WTC11 (cell line): ENCODE data around the gene RILPL1. TPM values are rescaled to one million over a fixed set of nuclear protein-coding genes. Genes with fewer than 3 reads are reported as not detected.
"Not testable (repeated sequence)": the region's sequence is repeated elsewhere in the genome, so short reads cannot be mapped to it uniquely, and the experiment has no call there.

Experiments
- ATAC-seq: fragments of 200-7000 bp; cut with Tn5 transposase; 2 replicates; pipeline ENCODE4 v1.10.0; 2021; ENCODE audit warnings: mild to moderate bottlenecking, moderate library complexity
- CTCF ChIA-PET: fragments of 300-600 bp; sonication (Branson Sonifier 250); formaldehyde crosslinking; loops from one replicate; lab custom pipeline; 2021; ENCODE audit warnings: antibody characterized with exemption; lab: Charles Lee
- POLR2A ChIA-PET: fragments of 350-600 bp; sonication (Branson Sonifier 250); formaldehyde crosslinking; loops from one replicate; lab custom pipeline; 2021; ENCODE audit warnings: antibody characterized with exemption; lab: Charles Lee
- DNase-seq: peaks from one replicate; pipeline ENCODE4 v3.0.0; 2021; ENCODE audit warnings: low spot score
- H3K27ac Mint-ChIP-seq: 2 replicates; pipeline ENCODE4 v1.8.0; 2021; ENCODE audit warnings: mixed read lengths
- H3K27me3 Mint-ChIP-seq: 2 replicates; pipeline ENCODE4 v1.8.0; 2021; ENCODE audit warnings: low read depth, mild to moderate bottlenecking, moderate library complexity, mixed read lengths
- H3K36me3 Mint-ChIP-seq: 2 replicates; pipeline ENCODE4 v1.8.0; 2021; ENCODE audit warnings: mixed read lengths
- H3K4me1 Mint-ChIP-seq: 2 replicates; pipeline ENCODE4 v1.8.0; 2022; ENCODE audit warnings: mixed read lengths
- H3K4me3 Mint-ChIP-seq: 2 replicates; pipeline ENCODE4 v1.8.0; 2021; ENCODE audit warnings: mild to moderate bottlenecking, moderate library complexity, mixed read lengths
- H3K9me3 Mint-ChIP-seq: 2 replicates; pipeline ENCODE4 v1.8.0; 2021; ENCODE audit warnings: mixed read lengths
- ATF1 ChIP-seq: sonication (generic); formaldehyde crosslinking; IDR thresholded peaks from 2 replicates; pipeline ENCODE4 v1.8.1; 2023; ENCODE audit warnings: mild to moderate bottlenecking, moderate library complexity, missing genetic modification reagents
- CTCF ChIP-seq: fragments of 200-600 bp; IDR thresholded peaks from 2 replicates; pipeline ENCODE4 v1.8.0; 2022; ENCODE audit warnings: antibody characterized with exemption
- ELF4 ChIP-seq: sonication (generic); formaldehyde crosslinking; IDR thresholded peaks from 2 replicates; pipeline ENCODE4 v1.8.1; 2022; ENCODE audit warnings: low read depth, mild to moderate bottlenecking, moderate library complexity, missing genetic modification reagents
- KAT7 ChIP-seq: sonication (generic); formaldehyde crosslinking; IDR thresholded peaks from 2 replicates; pipeline ENCODE4 v1.8.1; 2023; ENCODE audit warnings: missing genetic modification reagents, mild to moderate bottlenecking, borderline replicate concordance
- MYBL2 ChIP-seq: sonication (generic); formaldehyde crosslinking; IDR thresholded peaks from 2 replicates; pipeline ENCODE4 v1.8.1; 2023; ENCODE audit warnings: mild to moderate bottlenecking, moderate library complexity, missing genetic modification reagents
- PRRX2 ChIP-seq: fragments of 250-450 bp; sonication (Bioruptor Pico); IDR thresholded peaks from 2 replicates; pipeline ENCODE4 v1.8.0; 2021; ENCODE audit warnings: mild to moderate bottlenecking
- RELA ChIP-seq: sonication (generic); formaldehyde crosslinking; IDR thresholded peaks from 2 replicates; pipeline ENCODE4 v1.8.1; 2022; ENCODE audit warnings: missing genetic modification reagents, mild to moderate bottlenecking, borderline replicate concordance
- SMAD3 ChIP-seq: sonication (generic); formaldehyde crosslinking; IDR thresholded peaks from 2 replicates; pipeline ENCODE4 v1.8.0; 2022; ENCODE audit warnings: missing genetic modification reagents, mild to moderate bottlenecking, borderline replicate concordance
- TP53 ChIP-seq: sonication (generic); formaldehyde crosslinking; IDR thresholded peaks from 2 replicates; pipeline ENCODE4 v1.8.1; 2023; ENCODE audit warnings: mild to moderate bottlenecking, missing genetic modification reagents
- ZBTB21 ChIP-seq: sonication (generic); formaldehyde crosslinking; IDR thresholded peaks from 2 replicates; pipeline ENCODE4 v1.8.1; 2023; ENCODE audit warnings: mild to moderate bottlenecking, missing genetic modification reagents, borderline replicate concordance
- ZNF219 ChIP-seq: sonication (generic); formaldehyde crosslinking; IDR thresholded peaks from 2 replicates; pipeline ENCODE4 v1.8.0; 2023; ENCODE audit warnings: missing genetic modification reagents, mild to moderate bottlenecking, borderline replicate concordance
- total RNA-seq: library from RNA; stranded (reverse); gene quantifications from 3 replicates; pipeline ENCODE4 v1.2.3, GENCODE V29; 2021
- TF ChIP-seq, protein P1 (sequence below): fragments of 250-450 bp; sonication (Bioruptor Pico); IDR thresholded peaks from 2 replicates; pipeline ENCODE4 v1.9.0; 2021; ENCODE audit warnings: mild to moderate bottlenecking
- TF ChIP-seq, protein P2 (sequence below): sonication (generic); formaldehyde crosslinking; IDR thresholded peaks from 2 replicates; pipeline ENCODE4 v1.8.0; 2022; ENCODE audit warnings: mild to moderate bottlenecking, missing genetic modification reagents
- TF ChIP-seq, protein P3 (sequence below): sonication (generic); formaldehyde crosslinking; conservative IDR thresholded peaks from 2 replicates; pipeline ENCODE4 v1.8.1; 2023; ENCODE audit warnings: mild to moderate bottlenecking, low read depth, missing genetic modification reagents, moderate library complexity
- TF ChIP-seq, protein P4 (sequence below): sonication (generic); formaldehyde crosslinking; IDR thresholded peaks from 2 replicates; pipeline ENCODE4 v1.8.1; 2022; ENCODE audit warnings: low read depth, mild to moderate bottlenecking, moderate library complexity, missing genetic modification reagents, borderline replicate concordance
- TF ChIP-seq, protein P5 (sequence below): fragments of 250-450 bp; sonication (Bioruptor Pico); conservative IDR thresholded peaks from 2 replicates; pipeline ENCODE4 v1.9.0; 2021; ENCODE audit warnings: mild to moderate bottlenecking

The RILPL1 gene
- total RNA-seq, 1 experiment from 2014 or later, result 8.2 TPM

DNA sequence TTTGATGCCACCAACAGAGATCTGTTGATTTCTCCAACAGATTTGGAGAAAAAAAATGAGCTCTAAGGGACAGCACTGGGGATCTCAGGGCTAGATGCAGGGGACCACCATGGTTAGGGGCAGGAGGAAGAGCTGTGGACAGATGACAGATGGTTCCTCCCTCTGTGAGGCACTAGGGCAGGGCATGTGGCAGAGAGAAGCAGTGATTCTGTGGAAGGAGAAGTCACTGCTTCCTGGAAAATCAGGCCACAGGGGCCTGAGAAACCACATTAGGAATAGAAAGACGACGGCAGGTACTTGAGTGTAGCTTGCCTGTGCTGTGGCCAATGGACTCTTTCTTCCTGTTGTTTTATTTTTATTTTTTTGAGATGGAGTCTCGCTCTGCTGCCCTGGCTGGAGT is 25.9 kb upstream of the RILPL1 start:
- no peaks in the 10 kb centered on the region for H3K4me1 Mint-ChIP-seq
- CTCF ChIA-PET, result interaction anchor here (0.6 to 1.4 kb wide), 3 partner anchors 11 to 765 kb away, joined by 3 to 5 read pairs (median 3); no protein-coding TSS in a partner anchor
- H3K27ac Mint-ChIP-seq, result no peak overlapping the region
- TF ChIP-seq, protein P1, sequence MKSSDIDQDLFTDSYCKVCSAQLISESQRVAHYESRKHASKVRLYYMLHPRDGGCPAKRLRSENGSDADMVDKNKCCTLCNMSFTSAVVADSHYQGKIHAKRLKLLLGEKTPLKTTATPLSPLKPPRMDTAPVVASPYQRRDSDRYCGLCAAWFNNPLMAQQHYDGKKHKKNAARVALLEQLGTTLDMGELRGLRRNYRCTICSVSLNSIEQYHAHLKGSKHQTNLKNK (CRISPR knock-in tag), result no peak
- TF ChIP-seq KAT7 (CRISPR knock-in tag), result no peak
- TF ChIP-seq SMAD3, result no peak
- no peak for TF ChIP-seq ZBTB21 (CRISPR knock-in tag)
- no peak for TF ChIP-seq RELA (CRISPR knock-in tag)
- TF ChIP-seq PRRX2, result no peak
- TF ChIP-seq ELF4 (CRISPR knock-in tag), result no peak
- TF ChIP-seq, protein P2, sequence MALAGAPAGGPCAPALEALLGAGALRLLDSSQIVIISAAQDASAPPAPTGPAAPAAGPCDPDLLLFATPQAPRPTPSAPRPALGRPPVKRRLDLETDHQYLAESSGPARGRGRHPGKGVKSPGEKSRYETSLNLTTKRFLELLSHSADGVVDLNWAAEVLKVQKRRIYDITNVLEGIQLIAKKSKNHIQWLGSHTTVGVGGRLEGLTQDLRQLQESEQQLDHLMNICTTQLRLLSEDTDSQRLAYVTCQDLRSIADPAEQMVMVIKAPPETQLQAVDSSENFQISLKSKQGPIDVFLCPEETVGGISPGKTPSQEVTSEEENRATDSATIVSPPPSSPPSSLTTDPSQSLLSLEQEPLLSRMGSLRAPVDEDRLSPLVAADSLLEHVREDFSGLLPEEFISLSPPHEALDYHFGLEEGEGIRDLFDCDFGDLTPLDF (CRISPR knock-in tag), result no peak
- TF ChIP-seq, protein P3, sequence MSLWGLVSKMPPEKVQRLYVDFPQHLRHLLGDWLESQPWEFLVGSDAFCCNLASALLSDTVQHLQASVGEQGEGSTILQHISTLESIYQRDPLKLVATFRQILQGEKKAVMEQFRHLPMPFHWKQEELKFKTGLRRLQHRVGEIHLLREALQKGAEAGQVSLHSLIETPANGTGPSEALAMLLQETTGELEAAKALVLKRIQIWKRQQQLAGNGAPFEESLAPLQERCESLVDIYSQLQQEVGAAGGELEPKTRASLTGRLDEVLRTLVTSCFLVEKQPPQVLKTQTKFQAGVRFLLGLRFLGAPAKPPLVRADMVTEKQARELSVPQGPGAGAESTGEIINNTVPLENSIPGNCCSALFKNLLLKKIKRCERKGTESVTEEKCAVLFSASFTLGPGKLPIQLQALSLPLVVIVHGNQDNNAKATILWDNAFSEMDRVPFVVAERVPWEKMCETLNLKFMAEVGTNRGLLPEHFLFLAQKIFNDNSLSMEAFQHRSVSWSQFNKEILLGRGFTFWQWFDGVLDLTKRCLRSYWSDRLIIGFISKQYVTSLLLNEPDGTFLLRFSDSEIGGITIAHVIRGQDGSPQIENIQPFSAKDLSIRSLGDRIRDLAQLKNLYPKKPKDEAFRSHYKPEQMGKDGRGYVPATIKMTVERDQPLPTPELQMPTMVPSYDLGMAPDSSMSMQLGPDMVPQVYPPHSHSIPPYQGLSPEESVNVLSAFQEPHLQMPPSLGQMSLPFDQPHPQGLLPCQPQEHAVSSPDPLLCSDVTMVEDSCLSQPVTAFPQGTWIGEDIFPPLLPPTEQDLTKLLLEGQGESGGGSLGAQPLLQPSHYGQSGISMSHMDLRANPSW (CRISPR knock-in tag), result no peak
- no peak for TF ChIP-seq MYBL2 (CRISPR knock-in tag)
- TF ChIP-seq TP53, result no peak
- TF ChIP-seq ZNF219, result no peak
- no peaks in the 10 kb centered on the region for H3K36me3 Mint-ChIP-seq
- H3K4me3 Mint-ChIP-seq, result no peak overlapping the region
- peaks cover 3% of the 10 kb centered on the region; the same call in 1 of the 2 replicates for H3K9me3 Mint-ChIP-seq
- POLR2A ChIA-PET, result no interaction called here
- no peak for ATAC-seq
- no peak for DNase-seq
- H3K27me3 Mint-ChIP-seq, result no peaks in the 10 kb centered on the region; the same call in 1 of the 2 replicates

GRCh38 chr12:123558487-123558886 is 25.0 kb upstream of the RILPL1 start:
- H3K4me3 Mint-ChIP-seq, H3K27ac Mint-ChIP-seq, H3K27me3 Mint-ChIP-seq, H3K4me1 Mint-ChIP-seq, POLR2A ChIA-PET, DNase-seq, H3K9me3 Mint-ChIP-seq, H3K36me3 Mint-ChIP-seq, ATAC-seq: not testable (repeated sequence)
- CTCF ChIA-PET, result interaction anchor here (0.6 to 1.4 kb wide), 2 partner anchors 12 to 18 kb away, joined by 3 to 5 read pairs; no protein-coding TSS in a partner anchor

- H3K4me3 Mint-ChIP-seq, ATAC-seq, CTCF ChIA-PET, H3K9me3 Mint-ChIP-seq, DNase-seq, H3K27me3 Mint-ChIP-seq, H3K4me1 Mint-ChIP-seq, H3K36me3 Mint-ChIP-seq, POLR2A ChIA-PET, H3K27ac Mint-ChIP-seq: not testable (repeated sequence)
Observed at GRCh38 chr12:123554843-123555242, 21.3 kb upstream of the RILPL1 start.

- not testable (repeated sequence) for ATAC-seq
Observed at GRCh38 chr12:123554136-123554535, 20.6 kb upstream of the RILPL1 start.

DNA sequence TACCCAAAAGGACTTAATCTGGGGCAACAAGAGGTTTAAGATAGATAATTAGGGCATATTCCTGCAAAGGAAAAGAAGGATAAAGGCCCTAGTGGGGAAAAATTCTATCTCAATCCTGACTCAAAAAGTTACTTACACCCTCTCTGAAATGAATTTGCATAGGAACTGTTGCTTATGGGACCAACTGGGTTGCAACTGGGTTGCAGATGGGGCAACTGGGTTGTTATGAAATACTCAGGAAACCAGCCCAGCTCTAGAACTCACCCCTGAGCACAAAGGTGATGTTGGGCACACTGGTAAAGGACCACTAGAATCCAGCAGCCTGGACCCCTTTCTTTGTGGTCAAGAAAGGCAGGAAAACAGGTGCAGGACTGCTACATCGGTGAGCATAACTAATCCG is 17.2 kb upstream of the RILPL1 start:
- Mint-ChIP-seq H3K4me1 (no peaks in the 10 kb centered on the region), H3K27ac (no peak overlapping the region), H3K4me3 (no peak overlapping the region), H3K27me3 (peaks cover 15% of the 10 kb centered on the region), H3K36me3 (no peaks in the 10 kb centered on the region), H3K9me3 (peaks cover 11% of the 10 kb centered on the region)
- ChIA-PET CTCF (no interaction called here), POLR2A (no interaction called here)
- DNase-seq, result no peak
- no peak for ATAC-seq
- TF ChIP-seq, protein P4, sequence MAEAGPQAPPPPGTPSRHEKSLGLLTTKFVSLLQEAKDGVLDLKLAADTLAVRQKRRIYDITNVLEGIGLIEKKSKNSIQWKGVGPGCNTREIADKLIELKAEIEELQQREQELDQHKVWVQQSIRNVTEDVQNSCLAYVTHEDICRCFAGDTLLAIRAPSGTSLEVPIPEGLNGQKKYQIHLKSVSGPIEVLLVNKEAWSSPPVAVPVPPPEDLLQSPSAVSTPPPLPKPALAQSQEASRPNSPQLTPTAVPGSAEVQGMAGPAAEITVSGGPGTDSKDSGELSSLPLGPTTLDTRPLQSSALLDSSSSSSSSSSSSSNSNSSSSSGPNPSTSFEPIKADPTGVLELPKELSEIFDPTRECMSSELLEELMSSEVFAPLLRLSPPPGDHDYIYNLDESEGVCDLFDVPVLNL (CRISPR knock-in tag), result no peak
- TF ChIP-seq ATF1 (CRISPR knock-in tag), result no peak
- TF ChIP-seq, protein P5, sequence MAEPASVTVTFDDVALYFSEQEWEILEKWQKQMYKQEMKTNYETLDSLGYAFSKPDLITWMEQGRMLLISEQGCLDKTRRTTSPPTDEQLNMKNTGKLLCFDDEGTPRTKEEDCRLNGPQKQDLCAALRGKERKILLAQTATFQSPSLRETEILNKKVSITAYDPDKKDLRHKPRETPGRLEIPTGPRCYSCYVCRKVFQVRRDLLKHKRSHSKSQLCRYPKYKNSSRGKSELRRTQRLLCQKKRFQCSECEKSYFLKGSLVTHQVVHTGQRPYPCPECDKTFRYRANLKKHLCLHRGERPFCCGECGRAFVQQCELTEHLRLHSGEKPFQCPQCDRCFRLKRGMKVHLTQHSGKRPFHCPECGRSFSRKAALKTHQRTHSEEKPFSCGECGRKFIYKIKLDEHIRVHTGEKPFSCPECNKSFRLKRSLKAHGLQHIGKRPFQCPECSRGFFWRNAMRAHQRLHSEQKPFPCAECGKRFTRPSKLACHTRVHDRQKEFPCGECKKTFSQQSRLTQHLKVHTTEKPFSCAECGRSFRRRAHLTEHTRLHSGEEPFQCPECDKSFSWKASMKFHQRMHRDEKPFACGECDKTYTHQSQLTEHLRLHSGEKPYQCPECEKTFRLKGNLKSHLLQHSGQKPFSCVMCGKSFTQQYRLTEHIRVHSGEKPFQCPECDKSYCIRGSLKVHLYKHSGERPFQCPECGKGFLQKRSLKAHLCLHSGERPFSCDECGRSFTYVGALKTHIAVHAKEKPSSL (CRISPR knock-in tag), result no peak
- TF ChIP-seq ZBTB21 (CRISPR knock-in tag), result no peak
- no peak for TF ChIP-seq CTCF
- TF ChIP-seq TP53, result no peak

More at GRCh38 chr12:123554136-123554535, 20.6 kb upstream of the RILPL1 start:
- CTCF ChIA-PET, result interaction anchor here (0.7 kb wide), 1 partner anchor 28 kb away, joined by 3 read pairs; no protein-coding TSS in a partner anchor
- POLR2A ChIA-PET, H3K4me3 Mint-ChIP-seq, H3K27me3 Mint-ChIP-seq, H3K36me3 Mint-ChIP-seq, H3K4me1 Mint-ChIP-seq, DNase-seq, H3K9me3 Mint-ChIP-seq, H3K27ac Mint-ChIP-seq: not testable (repeated sequence)
